DOHH2 (cell line): ENCODE measurements around the gene SYNJ2.

Source experiments
- H3F3A ChIP-seq: fragments of 200-600 bp; sonication (generic), shearing (Covaris generic); 2 replicates; pipeline ENCODE4 v1.6.0; 2016; ENCODE audit warnings: antibody characterized with exemption, mild to moderate bottlenecking; ENCODE audit not compliant: control insufficient read depth, insufficient read depth
- H3K27ac ChIP-seq: fragments of 200-600 bp; sonication (generic); 2 replicates; pipeline ENCODE4 v1.5.1; 2014; ENCODE audit warnings: low read depth, mild to moderate bottlenecking, low read length, moderate library complexity
- H3K27me3 ChIP-seq: fragments of 200-600 bp; sonication (generic); 2 replicates; pipeline ENCODE4 v1.6.1; 2014; ENCODE audit warnings: mild to moderate bottlenecking, low read length, mixed read lengths; ENCODE audit not compliant: control insufficient read depth
- H3K36me3 ChIP-seq: fragments of 200-600 bp; sonication (generic); 2 replicates; pipeline ENCODE4 v1.6.1; 2014; ENCODE audit warnings: mild to moderate bottlenecking, low read length, moderate library complexity, mixed read lengths; ENCODE audit not compliant: control insufficient read depth
- H3K4me1 ChIP-seq: fragments of 200-600 bp; sonication (generic); 2 replicates; pipeline ENCODE4 v1.6.1; 2014; ENCODE audit warnings: mild to moderate bottlenecking, low read length, mixed read lengths; ENCODE audit not compliant: control insufficient read depth
- H3K4me2 ChIP-seq: fragments of 200-600 bp; sonication (generic); 2 replicates; pipeline ENCODE4 v1.6.0; 2014; ENCODE audit warnings: mild to moderate bottlenecking, low read length, moderate library complexity
- H3K4me3 ChIP-seq: fragments of 200-600 bp; sonication (generic); 2 replicates; pipeline ENCODE4 v1.5.1; 2014; ENCODE audit warnings: mild to moderate bottlenecking, low read length, mixed read lengths
- H3K79me2 ChIP-seq: fragments of 200-600 bp; sonication (generic); 2 replicates; pipeline ENCODE4 v1.6.1; 2014; ENCODE audit warnings: mild to moderate bottlenecking, low read length, mixed read lengths; ENCODE audit not compliant: control insufficient read depth
- H3K9me2 ChIP-seq: fragments of 200-600 bp; sonication (generic); replicated peaks from 2 replicates; pipeline ENCODE4 v1.6.1; 2014; ENCODE audit warnings: mild to moderate bottlenecking, low read length, mixed read lengths; ENCODE audit not compliant: control insufficient read depth
- H3K9me3 ChIP-seq: fragments of 200-600 bp; sonication (generic); 2 replicates; pipeline ENCODE4 v1.6.1; 2014; ENCODE audit warnings: antibody characterized with exemption, low read length, mixed read lengths; ENCODE audit not compliant: control insufficient read depth, insufficient read depth
- H4K20me1 ChIP-seq: fragments of 200-600 bp; sonication (generic); 2 replicates; pipeline ENCODE4 v1.6.0; 2014; ENCODE audit warnings: low read depth, mild to moderate bottlenecking, antibody characterized with exemption, low read length, moderate library complexity; ENCODE audit not compliant: control insufficient read depth, insufficient read depth
- CTCF ChIP-seq: fragments of 200-600 bp; sonication (generic); IDR thresholded peaks from one replicate; pipeline ENCODE4 v1.5.1; 2014; ENCODE audit warnings: antibody characterized with exemption, mild to moderate bottlenecking, low read depth, low read length; ENCODE audit not compliant: poor library complexity, severe bottlenecking
- EZH2phosphoT487 ChIP-seq: fragments of 200-600 bp; sonication (generic); IDR thresholded peaks from 2 replicates; pipeline ENCODE4 v1.6.1; 2017; ENCODE audit warnings: borderline replicate concordance, mild to moderate bottlenecking, antibody characterized with exemption, low read length, moderate library complexity, mixed read lengths

Gene SYNJ2

GRCh38 chr6:158004701-158005095, 23.0 kb downstream of the SYNJ2 start:
- Histone ChIP-seq H4K20me1 (no peaks in the 10 kb centered on the region), H3K36me3 (no peaks in the 10 kb centered on the region), H3K27me3 (no peaks in the 10 kb centered on the region), H3K4me1 (no peaks in the 10 kb centered on the region), H3K4me2 (no peak overlapping the region), H3K79me2 (no peaks in the 10 kb centered on the region), H3K27ac (no peak overlapping the region), H3K9me2 (no peaks in the 10 kb centered on the region), H3F3A (no peaks in the 10 kb centered on the region), H3K9me3 (no peaks in the 10 kb centered on the region), H3K4me3 (no peak overlapping the region)
- TF ChIP-seq EZH2phosphoT487 (no peak), CTCF (no peak)

- Histone ChIP-seq H3F3A (no peaks in the 10 kb centered on the region), H3K27me3 (no peaks in the 10 kb centered on the region), H3K4me3 (no peak overlapping the region), H3K27ac (no peak overlapping the region), H3K79me2 (no peaks in the 10 kb centered on the region), H3K4me2 (no peak overlapping the region), H4K20me1 (no peaks in the 10 kb centered on the region), H3K36me3 (no peaks in the 10 kb centered on the region), H3K4me1 (no peaks in the 10 kb centered on the region), H3K9me2 (no peaks in the 10 kb centered on the region), H3K9me3 (no peaks in the 10 kb centered on the region)
- TF ChIP-seq EZH2phosphoT487 (no peak), CTCF (no peak)
These were observed 24.0 kb downstream of the SYNJ2 start for GRCh38 chr6:158005626-158006180.

- no peaks in the 10 kb centered on the region for H3K9me2 ChIP-seq
- no peaks in the 10 kb centered on the region for H3K36me3 ChIP-seq
- TF ChIP-seq CTCF: no peak
- no peak for TF ChIP-seq EZH2phosphoT487
- no peaks in the 10 kb centered on the region for H3K4me1 ChIP-seq
- H3F3A ChIP-seq: no peaks in the 10 kb centered on the region
- H4K20me1 ChIP-seq: no peaks in the 10 kb centered on the region
- H3K27ac ChIP-seq: no peak overlapping the region
- no peak overlapping the region for H3K4me3 ChIP-seq
- no peaks in the 10 kb centered on the region for H3K9me3 ChIP-seq
- no peak overlapping the region for H3K4me2 ChIP-seq
- no peaks in the 10 kb centered on the region for H3K79me2 ChIP-seq
- H3K27me3 ChIP-seq: no peaks in the 10 kb centered on the region
These were observed 24.7 kb downstream of the SYNJ2 start for GRCh38 chr6:158006331-158006730.
